ENCODE data around the gene CDYL. TPM values are rescaled to one million over a fixed set of nuclear protein-coding genes. Genes with fewer than 3 reads are reported as not detected.

The CDYL gene
- total RNA-seq, 1 donor from 2014 or later: 40.5 TPM

DNA sequence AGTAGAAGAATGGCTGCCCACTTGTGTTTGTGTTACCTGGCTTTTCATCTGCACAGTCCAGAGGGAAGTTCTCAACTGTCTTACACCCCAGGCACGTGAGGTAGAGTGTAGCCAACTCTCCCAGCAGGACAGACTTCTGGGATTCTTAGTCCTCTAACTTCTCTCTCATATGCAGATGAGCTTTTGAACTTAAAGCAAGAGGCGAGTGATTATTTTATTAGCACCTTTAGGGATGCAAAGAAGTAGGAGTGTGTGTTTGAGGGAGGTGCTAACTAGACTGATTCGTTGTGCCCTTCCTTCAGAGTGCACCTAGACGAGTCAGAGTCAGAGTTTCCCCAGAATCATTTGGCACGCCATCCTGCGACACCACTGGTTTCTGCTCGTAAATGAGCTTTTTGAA lies 10.8 kb downstream of the CDYL start:
- Histone ChIP-seq H3K4me1 (peaks cover 16% of the 10 kb centered on the region), H3K9me3 (no peaks in the 10 kb centered on the region), H3K4me3 (no peak overlapping the region), H3K27me3 (ENCODE audit: low read depth) (no peaks in the 10 kb centered on the region), H3K27ac (no peak overlapping the region), H3K36me3 (no peaks in the 10 kb centered on the region)
- TF ChIP-seq, protein P1, sequence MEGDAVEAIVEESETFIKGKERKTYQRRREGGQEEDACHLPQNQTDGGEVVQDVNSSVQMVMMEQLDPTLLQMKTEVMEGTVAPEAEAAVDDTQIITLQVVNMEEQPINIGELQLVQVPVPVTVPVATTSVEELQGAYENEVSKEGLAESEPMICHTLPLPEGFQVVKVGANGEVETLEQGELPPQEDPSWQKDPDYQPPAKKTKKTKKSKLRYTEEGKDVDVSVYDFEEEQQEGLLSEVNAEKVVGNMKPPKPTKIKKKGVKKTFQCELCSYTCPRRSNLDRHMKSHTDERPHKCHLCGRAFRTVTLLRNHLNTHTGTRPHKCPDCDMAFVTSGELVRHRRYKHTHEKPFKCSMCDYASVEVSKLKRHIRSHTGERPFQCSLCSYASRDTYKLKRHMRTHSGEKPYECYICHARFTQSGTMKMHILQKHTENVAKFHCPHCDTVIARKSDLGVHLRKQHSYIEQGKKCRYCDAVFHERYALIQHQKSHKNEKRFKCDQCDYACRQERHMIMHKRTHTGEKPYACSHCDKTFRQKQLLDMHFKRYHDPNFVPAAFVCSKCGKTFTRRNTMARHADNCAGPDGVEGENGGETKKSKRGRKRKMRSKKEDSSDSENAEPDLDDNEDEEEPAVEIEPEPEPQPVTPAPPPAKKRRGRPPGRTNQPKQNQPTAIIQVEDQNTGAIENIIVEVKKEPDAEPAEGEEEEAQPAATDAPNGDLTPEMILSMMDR (IDR thresholded peaks at IDR 0.05): no peak
- DNase-seq (no peak), ATAC-seq (no peak)
- intact Hi-C loops (cut with DNase I): no loop called here

DNA sequence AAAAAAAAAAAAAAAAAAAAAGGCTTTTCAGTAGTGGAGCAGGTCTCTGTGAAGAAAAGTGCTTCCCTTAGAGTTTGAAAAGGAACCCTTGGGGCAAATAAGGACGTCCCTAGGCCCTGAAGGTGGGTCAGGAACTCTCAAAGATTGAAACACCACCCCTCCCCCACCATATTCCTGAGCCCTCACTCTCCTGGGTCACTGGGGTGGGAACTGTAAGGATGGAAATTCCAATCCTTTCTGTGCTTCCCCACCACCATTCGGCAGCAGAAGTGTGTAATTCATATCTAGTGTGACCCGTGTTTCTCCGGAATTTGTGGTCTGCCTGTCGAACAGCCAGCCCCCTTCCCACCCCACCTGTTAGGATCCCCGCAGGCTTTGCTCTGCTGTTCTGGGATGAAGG lies 12.3 kb downstream of the CDYL start:
- Histone ChIP-seq H3K36me3 (no peaks in the 10 kb centered on the region), H3K4me3 (no peak overlapping the region), H3K27ac (no peak overlapping the region), H3K4me1 (peaks cover 6% of the 10 kb centered on the region), H3K9me3 (no peaks in the 10 kb centered on the region), H3K27me3 (ENCODE audit: low read depth) (no peaks in the 10 kb centered on the region)
- intact Hi-C loops (cut with DNase I): no loop called here
- DNase-seq (no peak), ATAC-seq (no peak)
- TF ChIP-seq, protein P1 (IDR thresholded peaks at IDR 0.05): no peak

DNA sequence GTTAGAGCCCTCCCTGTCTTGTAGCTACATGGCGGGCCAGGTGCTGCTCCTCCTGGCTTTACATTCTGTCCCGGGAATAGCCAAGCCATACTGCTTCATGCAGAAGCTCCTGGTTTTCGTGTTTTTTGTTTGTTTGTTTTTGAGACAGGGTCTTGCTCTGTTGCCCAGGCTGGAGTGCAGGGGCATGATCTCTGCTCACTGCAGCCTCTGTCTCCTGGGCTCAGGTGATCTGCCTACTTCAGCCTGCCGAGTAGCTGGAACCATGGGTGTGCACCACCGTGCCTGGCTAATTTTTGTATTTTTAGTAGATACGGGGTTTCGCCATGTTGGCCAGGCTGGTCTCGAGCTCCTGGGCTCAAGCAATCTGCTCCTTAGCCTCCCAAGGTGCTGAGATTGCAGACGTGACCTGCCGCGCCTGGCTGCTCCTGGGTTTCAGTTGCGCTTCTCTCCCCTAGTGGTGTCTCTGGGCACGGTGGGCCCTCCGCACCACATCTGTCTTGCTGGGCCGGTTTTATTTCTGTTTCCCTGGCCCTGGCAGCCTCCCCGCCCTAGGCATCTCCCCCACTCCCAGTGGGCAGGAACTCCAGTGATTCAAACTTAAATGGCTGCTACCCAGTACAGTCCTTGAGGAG lies 12.9 kb downstream of the CDYL start:
- no peak for ATAC-seq
- TF ChIP-seq, protein P1 (IDR thresholded peaks at IDR 0.05): no peak
- Histone ChIP-seq H3K9me3 (no peaks in the 10 kb centered on the region), H3K27me3 (ENCODE audit: low read depth) (no peaks in the 10 kb centered on the region), H3K4me3 (no peak overlapping the region), H3K27ac (no peak overlapping the region), H3K36me3 (no peaks in the 10 kb centered on the region), H3K4me1 (peaks cover 6% of the 10 kb centered on the region)
- DNase-seq: no peak
- intact Hi-C loops (cut with DNase I): no loop called here

DNA sequence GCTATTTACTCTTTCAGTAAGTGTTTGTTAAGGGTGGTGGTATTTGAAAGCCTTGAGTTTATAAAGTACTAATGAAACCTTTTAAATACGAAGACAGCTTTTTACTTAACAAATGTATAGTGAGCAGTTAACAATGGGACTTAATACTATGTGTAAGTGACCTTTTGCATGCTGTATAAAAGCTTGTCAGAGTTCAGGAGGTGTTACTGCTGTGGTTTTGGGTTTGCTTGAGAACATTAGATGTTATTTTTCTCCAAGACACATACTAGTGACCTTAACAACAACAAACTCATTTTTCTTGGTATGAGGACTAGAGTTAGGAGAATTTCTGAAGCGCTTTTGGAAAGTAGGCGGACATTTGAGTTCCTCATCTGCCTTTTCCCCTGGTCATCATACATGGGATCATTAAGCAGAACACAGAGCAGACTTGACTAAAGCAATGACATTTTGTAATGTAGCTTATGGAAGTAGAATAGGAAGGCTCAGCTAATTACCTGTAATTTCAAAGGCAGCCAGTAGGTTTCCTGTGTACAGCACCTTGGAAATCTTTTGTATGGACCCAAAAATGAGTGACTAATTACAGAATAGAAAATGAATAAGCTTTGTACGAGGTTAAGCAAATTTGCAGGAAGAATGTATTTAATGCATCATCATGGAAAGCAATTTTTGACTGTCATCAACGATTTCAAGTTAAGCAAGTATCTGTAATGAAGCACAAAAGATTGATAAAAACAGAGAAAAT lies 14.1 kb downstream of the CDYL start:
- TF ChIP-seq, protein P1 (IDR thresholded peaks at IDR 0.05): no peak
- Histone ChIP-seq H3K27ac (no peak overlapping the region), H3K4me3 (no peak overlapping the region), H3K27me3 (ENCODE audit: low read depth) (no peaks in the 10 kb centered on the region), H3K9me3 (no peaks in the 10 kb centered on the region), H3K36me3 (no peaks in the 10 kb centered on the region), H3K4me1 (peaks cover under 1% of the 10 kb centered on the region)
- no peak for DNase-seq
- peak in 1 of 2 donors; percentile 17 for ATAC-seq
- intact Hi-C loops (cut with DNase I): no loop called here

DNA sequence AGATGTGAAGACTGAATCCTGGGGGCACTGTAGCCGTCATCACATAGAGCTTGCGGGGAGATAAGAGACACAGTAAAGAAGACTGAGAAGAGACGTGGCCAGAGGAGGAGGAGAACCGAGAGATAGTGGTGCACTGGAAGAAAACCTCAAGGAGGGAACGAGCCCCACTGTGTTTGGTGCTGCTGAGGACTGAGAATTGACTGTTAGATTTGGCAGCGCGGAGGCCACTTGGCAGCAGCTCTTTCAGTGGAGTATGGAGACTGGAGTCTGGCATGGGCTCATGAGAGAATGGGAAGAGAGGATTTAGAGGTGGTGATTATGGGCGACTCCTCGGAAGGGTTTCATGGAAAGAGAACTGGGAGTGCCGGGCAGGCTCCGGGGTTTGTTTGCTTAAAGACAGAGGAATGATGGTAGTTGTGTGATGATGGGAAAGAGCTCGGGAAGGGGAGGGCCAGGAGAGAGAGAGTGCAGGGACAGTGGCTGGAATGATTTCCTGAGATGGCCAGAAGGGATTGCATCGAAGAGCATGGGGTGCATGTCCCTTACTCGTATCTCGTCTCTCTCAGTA lies 18.0 kb downstream of the CDYL start:
- intact Hi-C loops (cut with DNase I): no loop called here
- TF ChIP-seq, protein P1 (IDR thresholded peaks at IDR 0.05): no peak
- H3K4me3 ChIP-seq: no peak overlapping the region
- H3K27me3 ChIP-seq (ENCODE audit: low read depth): no peaks in the 10 kb centered on the region
- no peak for ATAC-seq
- H3K4me1 ChIP-seq: no peaks in the 10 kb centered on the region
- no peaks in the 10 kb centered on the region for H3K36me3 ChIP-seq
- no peaks in the 10 kb centered on the region for H3K9me3 ChIP-seq
- H3K27ac ChIP-seq: no peak overlapping the region
- no peak for DNase-seq
